A673 (cell line): Measurements from ENCODE around the gene DRC7.

Experiments
- CTCF ChIP-seq: fragments of 300-800, 200-600 bp; sonication (generic); conservative IDR thresholded peaks from 2 replicates; pipeline ENCODE4 v1.5.1; 2017; ENCODE audit warnings: low read depth, mild to moderate bottlenecking, antibody characterized with exemption, low read length, moderate library complexity, mixed read lengths
- EZH2 ChIP-seq: fragments of 200-600 bp; sonication (generic); IDR thresholded peaks from 2 replicates; pipeline ENCODE4 v1.6.1; 2017; ENCODE audit warnings: borderline replicate concordance, low read depth, mild to moderate bottlenecking, mixed read lengths, antibody characterized with exemption, low read length; ENCODE audit not compliant: poor library complexity, severe bottlenecking

DNA sequence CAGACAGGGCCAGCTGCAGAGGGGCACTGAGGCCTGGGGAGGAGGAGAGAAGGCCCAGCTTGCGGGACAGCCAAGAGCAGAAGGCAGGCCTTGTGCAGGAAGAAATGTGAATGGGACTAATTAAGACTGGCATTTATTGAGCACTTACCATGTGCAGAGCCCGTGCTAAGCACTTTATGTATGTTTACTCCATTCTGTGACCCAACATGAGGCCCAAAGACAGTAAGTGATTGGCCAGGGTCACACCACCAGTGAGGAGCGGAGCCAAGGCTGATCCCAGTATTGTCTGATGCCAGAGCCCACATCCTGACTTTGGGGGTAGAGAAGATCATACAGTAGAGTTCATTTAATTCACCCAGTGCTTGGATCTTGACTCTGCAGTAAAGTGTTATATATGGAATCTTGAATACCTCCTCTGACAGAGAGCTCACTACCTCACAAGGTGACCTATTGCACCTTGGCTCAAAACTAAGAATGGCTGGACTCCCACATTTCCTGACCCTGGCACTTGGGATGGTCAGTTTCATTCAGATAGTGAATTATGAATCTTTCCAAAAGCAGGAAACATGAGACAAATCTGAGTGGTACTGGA, 54.6 kb downstream of the DRC7 start:
- TF ChIP-seq CTCF (no peak), EZH2 (no peak)
